ENCODE measurements around the gene ACVR1B. TPM values are rescaled to one million over a fixed set of nuclear protein-coding genes. Genes with fewer than 3 reads are reported as not detected.
A peak's percentile ranks its signal among the peaks of the same experiment; 100 is the strongest.

Gene ACVR1B
- 10 to 100 TPM; 67.4 to 87.0 (median 80.5) TPM for total RNA-seq

DNA sequence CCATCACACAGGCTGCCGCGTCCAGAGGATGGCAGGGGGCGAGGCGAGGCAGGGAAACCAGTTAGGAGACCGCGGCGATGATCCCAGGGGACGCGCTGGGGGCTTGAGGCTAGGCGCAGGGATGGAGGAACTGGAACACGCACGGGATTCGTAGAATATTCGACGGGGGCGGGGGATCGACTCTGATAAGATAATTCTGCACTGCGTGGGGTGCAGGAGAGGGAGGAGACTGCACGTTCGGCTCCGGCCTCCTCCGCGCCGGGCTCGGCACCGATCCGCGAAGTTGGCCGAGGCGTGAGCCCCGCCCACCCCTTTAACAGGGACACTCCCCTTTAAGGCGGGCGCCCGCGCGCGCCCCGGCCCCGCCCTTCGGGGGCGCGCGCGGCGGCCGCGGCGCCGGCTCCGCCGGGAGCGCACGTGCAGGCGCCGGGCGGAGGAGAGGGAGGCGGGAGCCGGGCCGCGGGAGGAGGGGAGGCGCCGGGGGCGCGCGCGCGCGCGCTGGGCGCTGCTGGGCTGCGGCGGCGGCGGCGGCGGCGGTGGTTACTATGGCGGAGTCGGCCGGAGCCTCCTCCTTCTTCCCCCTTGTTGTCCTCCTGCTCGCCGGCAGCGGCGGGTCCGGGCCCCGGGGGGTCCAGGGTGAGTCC is at the start of gene ACVR1B:
Gene ACVR1B (plus strand): TSS at position 501 of the 644 bp plus-strand sequence. CDS start 45 bp downstream, at position 546.
- whole genome bisulfite sequencing, 2 donors: 1% methylated on average over 31 to 75 of the region's 86 CpGs
- TF ChIP-seq POLR2A (IDR thresholded peaks at IDR 0.05): no peak
- TF ChIP-seq, protein P1, sequence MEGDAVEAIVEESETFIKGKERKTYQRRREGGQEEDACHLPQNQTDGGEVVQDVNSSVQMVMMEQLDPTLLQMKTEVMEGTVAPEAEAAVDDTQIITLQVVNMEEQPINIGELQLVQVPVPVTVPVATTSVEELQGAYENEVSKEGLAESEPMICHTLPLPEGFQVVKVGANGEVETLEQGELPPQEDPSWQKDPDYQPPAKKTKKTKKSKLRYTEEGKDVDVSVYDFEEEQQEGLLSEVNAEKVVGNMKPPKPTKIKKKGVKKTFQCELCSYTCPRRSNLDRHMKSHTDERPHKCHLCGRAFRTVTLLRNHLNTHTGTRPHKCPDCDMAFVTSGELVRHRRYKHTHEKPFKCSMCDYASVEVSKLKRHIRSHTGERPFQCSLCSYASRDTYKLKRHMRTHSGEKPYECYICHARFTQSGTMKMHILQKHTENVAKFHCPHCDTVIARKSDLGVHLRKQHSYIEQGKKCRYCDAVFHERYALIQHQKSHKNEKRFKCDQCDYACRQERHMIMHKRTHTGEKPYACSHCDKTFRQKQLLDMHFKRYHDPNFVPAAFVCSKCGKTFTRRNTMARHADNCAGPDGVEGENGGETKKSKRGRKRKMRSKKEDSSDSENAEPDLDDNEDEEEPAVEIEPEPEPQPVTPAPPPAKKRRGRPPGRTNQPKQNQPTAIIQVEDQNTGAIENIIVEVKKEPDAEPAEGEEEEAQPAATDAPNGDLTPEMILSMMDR (IDR thresholded peaks at IDR 0.05): no peak
- peak within 1 kb of the TSS; percentile 95 for H3K4me3 ChIP-seq (ENCODE audit: low read depth, poor library complexity, severe bottlenecking)
- peak; percentile 91 to 98 for DNase-seq (ENCODE audit: low spot score in 2 of 2)
- intact Hi-C loops (cut with DNase I; ENCODE audit: low total_unique reads): no loop called here

DNA sequence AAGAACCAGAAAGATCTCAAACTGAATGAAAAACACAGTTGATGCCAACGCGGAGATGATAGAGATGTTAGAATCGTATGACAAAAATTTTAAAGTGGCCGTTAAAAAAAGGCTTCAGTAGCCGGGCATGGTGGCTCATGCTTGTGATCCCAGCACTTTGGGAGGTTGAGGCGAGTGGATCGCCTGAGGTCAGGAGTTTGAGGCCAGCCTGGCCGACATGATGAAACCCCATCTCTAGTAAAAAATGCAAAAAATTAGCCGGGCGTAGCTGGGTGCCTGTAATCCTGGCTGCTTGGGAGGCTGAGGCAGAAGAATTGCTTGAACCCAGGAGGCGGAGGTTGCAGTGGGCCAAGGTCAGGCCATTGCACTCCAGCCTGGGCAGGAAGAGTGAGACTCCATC is 49.6 kb upstream of the ACVR1B start:
- TF ChIP-seq POLR2A (IDR thresholded peaks at IDR 0.05): no peak
- TF ChIP-seq, protein P1 (IDR thresholded peaks at IDR 0.05): no peak
- 91 to 93% methylated on average over 11 of the region's 11 CpGs for WGBS, 2 donors
- H3K4me3 ChIP-seq (ENCODE audit: low read depth, poor library complexity, severe bottlenecking): no peak overlapping the region
- intact Hi-C loops (cut with DNase I; ENCODE audit: low total_unique reads): no loop called here
- peak in 1 of 2 donors; percentile 56 for DNase-seq (ENCODE audit: low spot score in 2 of 2)

DNA sequence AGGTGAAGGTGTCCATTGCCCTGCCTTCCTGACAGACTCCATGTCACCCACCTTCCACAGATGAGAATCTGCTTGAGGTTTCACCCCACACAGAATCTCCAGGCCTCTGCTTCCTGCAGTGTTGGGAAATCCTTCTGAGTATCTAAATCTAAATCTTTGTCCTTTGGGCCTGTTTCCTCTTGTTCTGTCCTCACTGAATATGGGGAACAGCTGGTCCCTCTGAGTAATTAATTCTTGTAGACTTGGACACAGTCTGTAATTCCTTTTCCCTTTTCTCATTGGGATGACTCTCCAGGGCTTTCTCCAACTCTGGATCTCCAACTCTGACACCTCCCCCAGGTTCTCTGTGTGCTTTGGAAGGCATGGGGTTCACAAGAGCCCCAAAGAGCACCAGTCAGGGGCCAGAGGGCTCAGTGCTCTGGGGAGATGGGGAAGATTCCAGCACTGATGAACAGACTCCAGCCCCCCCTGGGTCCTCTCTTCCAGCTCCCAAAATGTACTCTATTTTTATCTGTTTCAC is 46.5 kb upstream of the ACVR1B start:
- DNase-seq (ENCODE audit: low spot score in 2 of 2): peak in 1 of 2 donors; percentile 83
- no peak for TF ChIP-seq POLR2A (IDR thresholded peaks at IDR 0.05)
- TF ChIP-seq, protein P1 (IDR thresholded peaks at IDR 0.05): no peak
- no peak overlapping the region for H3K4me3 ChIP-seq (ENCODE audit: low read depth, poor library complexity, severe bottlenecking)
- intact Hi-C loops (cut with DNase I; ENCODE audit: low total_unique reads): no loop called here

DNA sequence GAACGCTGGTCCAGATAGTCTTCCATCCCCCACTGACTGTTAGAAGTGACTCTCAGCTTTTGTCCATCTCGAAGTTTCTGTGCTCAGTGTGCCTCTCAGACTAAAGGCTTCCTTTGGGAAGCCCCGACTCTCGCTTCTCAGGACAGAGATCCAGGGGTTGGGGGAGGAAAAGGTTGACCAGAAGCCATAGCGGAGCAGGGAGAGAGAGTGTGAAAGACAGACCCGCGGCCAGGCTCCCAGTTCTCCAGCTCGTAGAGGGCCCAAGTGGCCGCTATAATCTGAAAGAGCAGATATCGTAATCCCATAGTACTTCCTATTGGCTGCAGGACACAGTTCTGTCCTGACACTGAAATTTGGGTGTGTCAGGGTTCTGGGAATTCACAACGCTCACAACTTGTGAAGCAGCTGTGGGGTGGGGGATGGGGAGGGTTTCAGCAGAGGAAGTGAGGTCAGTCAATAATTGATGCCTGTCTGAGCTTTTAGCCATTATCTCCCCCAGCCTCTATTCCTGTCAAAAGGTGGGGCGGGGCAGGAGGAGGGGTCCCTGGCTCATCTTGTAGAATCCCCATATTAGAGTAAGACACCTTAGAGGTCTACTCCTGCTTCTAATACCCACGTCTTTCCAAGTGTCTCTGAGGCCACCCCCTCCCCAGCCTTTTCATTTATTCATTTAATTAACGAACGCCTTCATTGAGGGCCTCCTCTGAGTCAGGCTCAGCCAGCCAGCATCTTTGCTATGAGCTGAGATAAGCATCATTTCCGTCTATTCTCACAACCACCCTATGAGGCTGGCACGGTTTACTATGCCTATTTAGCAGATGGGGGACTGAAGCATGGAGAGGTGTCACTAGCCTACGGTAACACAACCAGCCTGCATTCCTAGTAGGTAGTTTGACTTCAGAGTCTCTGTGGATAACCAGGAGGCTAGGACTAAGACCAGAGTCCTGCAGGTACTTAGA is 45.7 kb upstream of the ACVR1B start:
- WGBS, 2 donors: 38% methylated on average over 18 of the region's 18 CpGs
- H3K4me3 ChIP-seq (ENCODE audit: low read depth, poor library complexity, severe bottlenecking): no peak overlapping the region
- peak; percentile 83 to 96 for DNase-seq (ENCODE audit: low spot score in 2 of 2)
- intact Hi-C loops (cut with DNase I; ENCODE audit: low total_unique reads): no loop called here
- no peak for TF ChIP-seq POLR2A (IDR thresholded peaks at IDR 0.05)
- TF ChIP-seq, protein P1 (IDR thresholded peaks at IDR 0.05): no peak

DNA sequence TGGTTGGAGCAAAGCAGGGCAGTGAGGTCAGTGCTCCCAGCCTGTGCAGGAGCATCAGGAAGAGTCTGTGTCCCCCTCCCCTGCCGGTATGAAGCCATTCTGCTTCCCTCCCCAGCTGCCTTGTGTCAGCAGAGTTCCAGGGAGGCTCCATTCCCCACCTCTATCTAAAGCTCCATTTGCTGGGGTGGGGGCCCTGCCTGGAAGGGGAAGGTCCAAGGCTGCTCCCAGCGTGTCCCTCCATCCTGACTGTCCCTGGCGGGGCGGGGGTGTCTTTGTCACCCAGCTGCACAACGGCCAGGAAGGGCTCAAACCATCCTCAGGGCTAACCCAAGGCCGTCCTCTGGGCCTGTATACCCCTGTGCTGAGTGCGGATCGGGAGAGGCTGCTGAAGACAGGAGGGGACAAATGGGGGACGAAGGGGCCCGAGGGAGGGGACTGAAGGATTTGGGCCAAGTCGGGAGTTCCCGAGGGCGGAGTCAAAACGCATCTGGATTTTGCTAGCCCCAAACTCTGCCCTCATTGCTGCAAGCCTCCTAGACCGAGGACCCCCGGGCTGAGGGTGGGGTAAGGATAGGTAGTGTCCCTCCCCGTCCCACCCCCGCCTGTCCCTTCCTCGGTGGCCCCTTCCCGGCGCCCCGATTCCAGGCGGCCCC is 44.9 kb upstream of the ACVR1B start:
- no peak for TF ChIP-seq POLR2A (IDR thresholded peaks at IDR 0.05)
- TF ChIP-seq, protein P1 (IDR thresholded peaks at IDR 0.05): no peak
- peak in 1 of 2 donors; percentile 90 for DNase-seq (ENCODE audit: low spot score in 2 of 2)
- intact Hi-C loops (cut with DNase I; ENCODE audit: low total_unique reads): no loop called here
- WGBS, 2 donors: 18 to 34% methylated on average over 16 to 17 of the region's 23 CpGs
- peak overlapping the region; percentile 53 for H3K4me3 ChIP-seq (ENCODE audit: low read depth, poor library complexity, severe bottlenecking)
